GOT3 (cell line): ENCODE results near the gene SERPINB5.
"Not testable (repeated sequence)": the region's sequence is repeated elsewhere in the genome, so short reads cannot be mapped to it uniquely, and the experiment has no call there.

Source experiments
- DNase-seq: peaks from one replicate; lab custom pipeline; 2025; ENCODE audit warnings: mixed read lengths; lab: John Stamatoyannopoulos, UW

The SERPINB5 gene, protein sequence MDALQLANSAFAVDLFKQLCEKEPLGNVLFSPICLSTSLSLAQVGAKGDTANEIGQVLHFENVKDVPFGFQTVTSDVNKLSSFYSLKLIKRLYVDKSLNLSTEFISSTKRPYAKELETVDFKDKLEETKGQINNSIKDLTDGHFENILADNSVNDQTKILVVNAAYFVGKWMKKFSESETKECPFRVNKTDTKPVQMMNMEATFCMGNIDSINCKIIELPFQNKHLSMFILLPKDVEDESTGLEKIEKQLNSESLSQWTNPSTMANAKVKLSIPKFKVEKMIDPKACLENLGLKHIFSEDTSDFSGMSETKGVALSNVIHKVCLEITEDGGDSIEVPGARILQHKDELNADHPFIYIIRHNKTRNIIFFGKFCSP

DNA sequence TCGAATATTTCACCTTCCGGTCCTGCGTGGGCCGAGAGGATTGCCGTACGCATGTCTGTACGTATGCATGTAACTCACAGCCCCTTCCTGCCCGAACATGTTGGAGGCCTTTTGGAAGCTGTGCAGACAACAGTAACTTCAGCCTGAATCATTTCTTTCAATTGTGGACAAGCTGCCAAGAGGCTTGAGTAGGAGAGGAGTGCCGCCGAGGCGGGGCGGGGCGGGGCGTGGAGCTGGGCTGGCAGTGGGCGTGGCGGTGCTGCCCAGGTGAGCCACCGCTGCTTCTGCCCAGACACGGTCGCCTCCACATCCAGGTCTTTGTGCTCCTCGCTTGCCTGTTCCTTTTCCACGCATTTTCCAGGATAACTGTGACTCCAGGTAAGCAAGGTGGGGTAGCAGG, at the start of gene SERPINB5:
Gene SERPINB5, plus strand, starts transcription at position 291 of the 400 bp plus-strand sequence. CDS start 7,471 bp downstream, outside the sequence.
- no peak for DNase-seq

DNA sequence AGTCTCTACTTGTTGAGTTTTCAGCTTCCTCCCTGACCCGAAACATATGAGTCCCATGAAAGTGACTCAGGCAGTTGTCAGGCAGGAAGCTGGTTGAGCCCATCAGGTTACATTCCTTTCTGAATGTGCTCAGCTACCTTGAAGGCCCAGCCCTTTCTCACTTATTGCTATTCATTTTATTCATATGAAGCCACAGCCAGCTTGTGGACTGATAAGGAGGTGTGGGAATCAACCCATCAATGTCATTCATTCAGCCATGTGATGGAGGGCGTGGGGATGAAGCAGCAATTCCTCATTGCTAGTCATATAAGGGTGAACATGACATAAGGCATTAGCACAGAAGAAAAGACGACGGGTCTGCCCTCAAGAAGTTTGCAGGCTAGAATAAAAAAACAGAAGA, 49.2 kb upstream of the SERPINB5 start:
- no peak for DNase-seq

DNA sequence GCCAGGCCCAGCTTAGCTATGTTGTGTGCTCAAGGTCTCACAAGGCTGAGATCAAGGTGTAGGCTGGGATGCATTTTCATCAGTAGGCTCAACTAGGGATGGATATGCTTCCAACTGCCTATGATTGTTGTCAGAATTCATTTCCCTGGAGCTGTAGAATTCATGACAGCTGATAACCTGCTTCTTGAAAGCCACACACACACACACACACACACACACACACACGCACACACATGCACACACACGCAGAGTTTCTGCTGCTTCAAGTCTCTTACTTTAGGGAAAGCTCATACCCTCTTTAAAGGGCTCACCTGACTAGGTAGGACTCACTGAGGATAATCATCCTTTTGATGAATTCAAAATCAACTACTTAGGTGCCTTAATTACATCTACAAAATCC, 46.2 kb upstream of the SERPINB5 start:
- no peak for DNase-seq

DNA sequence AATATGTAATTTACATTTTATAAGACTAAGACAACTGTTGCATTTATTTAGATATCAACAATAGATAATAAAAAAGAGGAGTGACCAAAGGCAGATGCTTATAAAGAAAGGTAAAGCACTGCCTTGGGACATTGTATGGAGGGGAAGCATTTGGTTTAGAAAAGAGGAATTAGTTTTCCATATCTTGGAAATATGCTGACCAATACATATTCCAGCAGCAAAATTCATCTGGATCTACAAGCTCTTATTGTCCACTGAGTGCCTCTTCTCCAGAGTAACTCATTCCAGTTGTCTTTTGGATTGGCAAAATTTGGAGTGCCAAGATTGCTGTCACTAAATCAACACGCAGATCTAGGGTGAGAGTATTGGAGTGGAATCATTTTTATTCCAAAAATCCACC, 45.6 kb upstream of the SERPINB5 start:
- no peak for DNase-seq

DNA sequence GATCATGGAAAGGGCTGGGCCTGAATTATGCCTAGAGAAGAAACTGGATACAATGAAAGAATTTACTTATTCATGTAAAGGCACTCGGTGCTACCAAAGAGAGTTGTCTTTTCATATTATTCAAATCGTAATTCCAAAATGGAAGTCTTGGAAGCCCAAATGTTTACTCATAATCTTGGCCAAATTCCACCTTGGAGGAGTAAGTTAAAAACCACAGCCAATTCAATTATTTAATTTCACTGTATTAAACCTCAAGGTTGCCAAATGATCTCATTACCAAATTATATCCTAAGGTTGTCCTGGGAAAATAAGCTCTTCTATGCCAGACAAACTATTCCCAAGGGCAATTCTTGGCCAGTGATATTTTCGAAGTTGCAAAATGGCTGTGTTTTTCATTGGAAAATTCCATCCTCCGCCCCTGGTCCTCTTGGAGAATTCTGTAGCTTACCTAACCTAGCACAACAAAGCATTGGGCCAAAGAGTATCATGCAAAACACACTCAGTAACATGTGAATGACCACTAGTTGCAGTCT, 43.4 kb upstream of the SERPINB5 start:
- no peak for DNase-seq

DNA sequence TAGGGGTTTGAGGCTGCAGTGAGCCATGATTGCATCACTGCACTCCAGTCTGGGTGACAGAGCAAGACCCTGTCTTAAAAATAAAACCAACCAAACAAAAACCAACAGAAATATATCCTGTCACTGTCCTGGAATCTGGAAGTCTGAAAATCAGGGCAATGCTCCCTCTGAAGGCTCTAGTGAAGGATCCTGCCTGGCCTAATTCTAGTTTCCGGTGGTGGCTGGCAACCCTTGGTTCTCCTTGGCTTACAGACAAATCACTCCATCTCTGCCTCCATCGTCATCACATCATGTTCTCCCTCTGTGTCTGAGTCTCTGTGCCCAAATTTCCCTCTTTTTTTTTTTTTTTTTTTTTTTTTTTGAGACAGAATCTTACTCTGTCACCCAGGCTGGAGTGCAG, 38.6 kb upstream of the SERPINB5 start:
- no peak for DNase-seq

DNA sequence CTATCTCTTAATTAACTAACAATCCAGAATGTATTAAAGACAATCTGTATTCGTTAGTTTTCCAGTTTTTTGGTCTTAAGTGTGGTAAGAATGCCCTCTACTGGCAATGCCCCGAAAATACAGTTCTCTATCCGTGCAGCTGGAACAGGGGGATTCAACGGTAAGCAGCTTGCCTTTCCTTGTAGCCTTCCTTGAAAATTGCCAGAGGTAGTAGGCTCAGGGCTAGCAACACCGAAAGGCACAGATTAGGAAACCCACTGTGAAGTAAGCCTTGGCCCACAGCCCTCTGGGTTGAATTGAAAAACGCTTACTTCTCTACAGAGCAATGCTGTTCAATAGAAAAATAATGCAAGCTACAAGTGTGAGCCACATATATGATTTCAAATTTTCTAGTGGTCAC, 37.4 kb upstream of the SERPINB5 start:
- DNase-seq: no peak

DNA sequence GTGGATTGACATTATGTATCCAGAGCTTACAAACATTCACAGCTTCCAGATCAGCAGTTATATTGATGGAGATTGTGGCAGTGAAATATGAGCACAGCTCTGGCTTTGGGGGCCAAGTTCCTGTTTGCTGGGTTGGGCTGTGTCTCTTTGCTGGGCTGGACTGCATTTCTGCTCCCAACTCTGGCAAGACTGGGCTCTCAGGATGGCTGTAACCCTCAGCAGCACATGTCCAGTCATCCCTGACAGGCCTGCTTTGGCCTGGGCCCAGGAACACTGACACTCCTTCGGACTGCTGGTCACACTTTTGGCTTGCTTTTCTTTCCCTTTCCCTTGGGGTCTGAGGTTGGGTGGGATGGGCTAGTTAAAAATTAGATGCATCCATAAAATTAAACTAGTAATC, 36.5 kb upstream of the SERPINB5 start:
- peak; percentile 6 for DNase-seq

DNA sequence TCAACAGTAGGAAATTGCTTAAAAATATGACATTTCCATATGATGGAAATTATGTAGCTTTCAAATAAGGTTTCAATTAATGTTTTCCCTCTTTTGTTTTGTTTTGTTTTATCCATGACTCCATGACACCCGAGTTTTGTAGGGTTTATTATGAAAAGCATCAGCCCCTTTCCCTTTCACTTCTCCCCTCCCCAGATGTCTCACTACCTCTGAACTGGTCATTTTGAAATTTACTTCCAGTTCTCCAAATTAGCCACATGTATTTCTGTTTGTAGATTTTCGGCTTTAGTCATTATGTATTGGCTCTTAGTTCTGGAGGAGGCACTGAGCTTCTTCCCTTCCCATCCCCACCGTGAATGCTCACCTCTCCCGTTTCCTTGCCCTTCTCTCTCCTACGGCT, 35.9 kb upstream of the SERPINB5 start:
- no peak for DNase-seq

DNA sequence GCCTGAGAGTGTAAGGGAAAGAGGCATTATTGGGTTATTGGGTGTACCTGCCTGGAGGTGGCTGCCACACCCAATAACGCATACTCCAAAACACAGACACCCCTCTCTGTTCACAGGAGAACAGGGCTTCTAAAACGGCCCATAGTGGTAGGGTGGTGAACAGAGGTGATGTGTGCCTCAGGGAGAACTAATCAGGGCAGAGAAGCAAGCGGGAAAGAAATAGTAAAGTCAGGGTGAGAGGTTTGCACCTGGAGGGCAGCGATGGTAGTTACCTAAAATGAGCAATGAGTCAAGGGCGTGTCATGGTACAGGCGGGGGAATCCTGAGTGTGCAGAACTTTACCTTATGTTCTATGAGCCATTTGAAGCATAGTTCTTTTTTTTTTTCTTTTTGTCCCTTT, 32.9 kb upstream of the SERPINB5 start:
- no peak for DNase-seq

DNA sequence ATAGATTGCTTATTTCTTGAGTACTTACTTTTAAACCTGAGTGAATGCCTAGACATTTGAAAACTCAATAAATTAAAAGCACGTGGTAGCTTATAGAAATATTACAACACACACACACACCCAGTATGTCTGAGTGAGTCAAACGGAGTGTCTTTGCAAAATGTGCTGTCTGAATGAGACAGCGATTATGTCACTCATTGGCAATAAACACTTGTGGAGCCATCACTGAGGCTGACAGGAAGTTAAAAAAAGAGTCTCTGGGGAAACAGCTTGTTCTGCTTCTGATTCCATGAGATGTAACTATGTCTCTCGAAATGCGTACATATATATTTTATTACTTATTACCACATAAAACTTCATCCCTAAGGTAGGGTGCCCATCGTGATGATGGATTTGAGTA, 32.2 kb upstream of the SERPINB5 start:
- no peak for DNase-seq

DNA sequence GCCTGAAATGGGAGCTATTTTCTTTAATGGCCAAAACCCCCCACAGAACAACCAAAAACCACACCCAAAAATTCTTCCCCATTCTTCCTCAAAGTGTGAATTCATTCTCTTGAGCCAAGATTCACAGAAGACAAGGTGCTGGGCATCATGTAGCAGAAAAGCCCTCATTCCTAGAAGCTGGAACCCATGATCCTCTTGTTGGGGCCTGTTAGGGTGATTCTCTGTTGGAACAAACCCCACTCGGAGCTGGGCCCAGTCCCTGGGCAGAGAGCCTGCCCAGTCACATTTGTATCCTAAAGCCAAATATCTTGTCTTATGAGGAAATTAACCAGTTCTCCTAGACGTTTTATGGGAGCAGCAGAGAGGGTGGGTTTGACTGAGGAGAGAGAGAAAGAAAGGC, 31.7 kb upstream of the SERPINB5 start:
- DNase-seq: no peak

DNA sequence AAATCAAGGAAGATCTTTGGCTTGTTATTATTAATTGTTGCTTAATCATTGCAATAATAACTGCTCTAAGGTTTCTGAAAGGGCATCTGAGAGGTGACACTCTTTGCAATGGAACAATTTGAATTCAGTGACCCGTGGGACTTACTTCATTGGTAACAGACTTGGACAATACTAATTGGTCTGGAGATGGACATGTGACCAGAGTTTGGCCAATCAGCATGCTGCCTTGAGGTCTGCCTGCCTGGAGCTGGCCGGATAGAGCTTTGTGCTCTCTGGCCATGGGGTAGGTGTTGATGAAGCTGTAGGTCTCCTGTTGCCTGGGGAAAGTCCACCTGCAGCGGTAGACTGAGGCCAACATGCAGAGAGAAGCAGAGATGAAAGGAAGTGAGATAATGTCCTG, 30.5 kb upstream of the SERPINB5 start:
- DNase-seq: no peak

DNA sequence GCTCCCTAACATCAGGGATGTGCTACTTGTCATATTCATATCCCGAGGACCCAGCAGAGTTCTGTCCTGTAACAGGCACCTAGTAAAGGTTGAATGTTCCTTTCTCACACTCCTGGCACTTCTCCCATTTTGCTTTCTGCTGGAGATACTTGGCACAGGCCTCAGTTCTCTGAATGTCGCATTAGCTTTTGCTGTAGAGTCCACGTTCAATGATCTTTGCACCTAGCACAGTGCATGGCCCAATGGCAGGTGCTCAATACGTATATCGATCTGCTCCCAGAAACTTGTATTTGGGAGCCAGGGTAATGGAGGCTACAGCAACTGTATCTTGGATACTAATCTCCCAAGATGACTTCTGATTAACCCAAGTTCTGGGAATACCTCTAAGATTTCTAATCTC, 29.7 kb upstream of the SERPINB5 start:
- no peak for DNase-seq

DNA sequence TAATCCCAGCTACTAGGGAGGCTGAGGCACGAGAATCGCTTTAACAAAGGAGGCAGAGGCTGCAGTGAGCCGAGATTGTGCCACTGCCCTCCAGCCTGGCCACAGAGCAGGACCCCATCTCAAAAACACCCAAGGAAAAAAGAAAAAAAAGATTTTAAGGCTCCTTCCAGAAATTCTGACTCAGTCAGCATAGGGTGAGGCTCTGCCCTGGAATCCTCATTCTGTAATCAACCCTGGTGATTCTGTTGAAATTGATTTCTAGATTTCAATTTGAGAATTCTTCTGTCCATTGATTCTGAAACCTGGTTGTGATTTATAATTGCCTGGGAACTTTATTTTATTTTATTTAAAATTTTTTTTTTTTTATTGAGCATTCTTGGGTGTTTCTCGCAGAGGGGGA, 27.3 kb upstream of the SERPINB5 start:
- DNase-seq: no peak

DNA sequence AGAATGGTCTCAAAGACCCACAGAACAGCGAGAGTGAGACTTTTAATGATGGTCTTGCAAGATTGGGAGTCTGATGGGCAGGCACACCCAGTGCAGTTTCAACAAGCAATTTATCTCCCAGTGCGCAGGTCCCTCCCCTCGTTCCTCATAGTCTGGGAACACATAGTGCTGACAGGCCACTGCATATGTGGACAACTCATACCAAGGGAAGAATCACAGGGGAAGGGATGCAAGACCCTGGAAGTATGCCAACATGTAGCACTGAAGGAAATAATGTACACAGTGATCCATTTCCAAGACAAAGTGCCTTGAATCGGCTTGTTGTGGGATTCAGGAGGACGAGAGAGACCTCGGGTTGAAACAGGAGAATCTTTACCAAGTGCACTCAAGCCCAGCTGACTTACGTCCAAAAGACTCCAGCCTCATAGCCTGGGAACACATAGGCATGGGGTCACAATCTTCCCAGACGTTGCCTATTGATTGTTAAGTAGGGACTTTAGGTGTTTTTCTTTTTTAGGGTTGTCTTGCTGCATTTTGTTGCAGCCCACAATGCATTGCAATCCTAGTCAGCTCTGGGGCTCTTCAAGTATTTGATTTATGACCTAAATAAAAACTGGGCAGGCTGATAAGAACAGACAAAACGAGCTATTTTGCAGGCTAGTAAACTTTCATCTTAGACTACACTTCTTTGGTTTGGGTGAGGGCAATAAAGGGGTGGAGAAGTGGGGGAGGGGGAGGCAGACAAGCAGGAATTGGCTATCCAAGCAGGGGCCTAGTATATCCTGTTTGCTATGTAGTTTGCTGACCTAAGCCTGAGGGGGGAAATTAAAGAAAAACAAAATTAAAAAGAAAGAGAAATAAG, 24.7 kb upstream of the SERPINB5 start:
- DNase-seq: no peak

DNA sequence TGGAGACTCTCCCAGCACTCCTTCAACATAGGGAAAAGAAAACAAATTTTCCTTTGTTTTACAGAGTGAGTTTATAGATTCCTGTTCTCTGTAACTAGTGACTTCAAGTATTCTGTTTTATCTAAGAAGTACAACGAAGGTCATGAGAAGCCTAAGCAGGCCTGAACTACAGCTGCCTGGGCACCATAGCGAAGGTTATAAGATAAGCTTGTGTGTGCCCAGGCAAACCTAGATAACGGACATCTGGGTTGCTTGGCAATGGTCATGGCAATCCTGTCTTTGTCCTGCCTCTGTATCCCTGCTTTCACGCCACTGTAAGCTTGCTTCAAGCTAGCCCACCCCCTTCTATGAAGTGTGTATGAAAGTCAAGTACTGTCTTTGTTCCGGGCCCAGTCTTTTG, 24.0 kb upstream of the SERPINB5 start:
- not testable (repeated sequence) for DNase-seq

DNA sequence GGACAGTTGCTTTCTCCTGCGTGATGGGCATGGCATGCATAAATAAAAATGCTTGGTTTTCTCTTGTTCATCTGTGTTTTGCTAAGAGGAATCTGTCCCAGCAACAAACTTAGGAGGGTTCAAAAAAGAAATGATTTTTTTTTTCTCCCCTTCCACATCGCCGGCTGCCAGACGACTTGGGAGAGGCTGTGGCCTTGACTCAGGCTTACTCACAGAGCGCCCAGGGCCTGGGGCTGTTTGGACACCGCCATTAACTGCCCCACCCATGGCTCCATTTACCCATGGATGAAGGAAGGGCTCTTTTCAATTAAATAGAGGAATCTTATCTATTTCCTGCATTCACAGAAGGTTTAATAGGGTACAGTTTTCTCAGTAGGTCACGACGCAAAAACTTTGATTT, 22.3 kb upstream of the SERPINB5 start:
- no peak for DNase-seq

DNA sequence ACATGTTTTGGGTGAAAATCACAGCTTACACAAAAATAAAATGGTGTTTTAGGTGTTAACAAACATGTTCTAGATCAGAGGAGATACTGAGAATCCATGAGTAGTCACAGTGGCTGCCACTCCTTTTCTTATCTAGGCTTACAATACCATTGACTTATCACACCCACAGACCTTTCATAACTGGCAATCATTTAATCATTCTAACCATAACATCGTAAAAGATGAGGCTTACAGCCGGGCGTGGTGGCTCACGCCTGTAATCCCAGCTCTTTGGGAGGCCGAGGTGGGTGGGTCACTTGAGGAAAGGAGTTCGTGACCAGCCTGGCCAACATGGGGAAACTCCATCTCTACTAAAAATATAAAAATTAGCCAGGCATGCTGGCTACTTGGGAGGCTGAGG, 18.8 kb upstream of the SERPINB5 start:
- DNase-seq: no peak

DNA sequence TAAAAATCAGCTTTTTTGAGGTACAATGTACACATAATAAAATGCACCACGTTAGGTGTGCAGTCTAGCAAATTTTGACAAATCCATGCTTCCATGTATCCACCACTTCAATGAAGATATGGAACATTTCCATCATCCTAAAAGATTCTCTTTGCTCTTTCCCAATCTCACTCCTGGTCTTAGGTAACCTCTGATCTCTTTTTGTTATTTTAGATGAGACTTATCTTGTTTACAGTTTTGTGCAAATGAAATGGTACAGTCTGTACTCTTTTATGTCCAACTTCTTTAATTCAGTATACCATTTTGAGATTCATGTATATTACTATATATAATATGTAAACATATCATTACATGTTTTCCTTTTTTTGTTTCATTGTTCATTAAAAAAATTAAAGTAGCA, 16.3 kb upstream of the SERPINB5 start:
- DNase-seq: no peak

DNA sequence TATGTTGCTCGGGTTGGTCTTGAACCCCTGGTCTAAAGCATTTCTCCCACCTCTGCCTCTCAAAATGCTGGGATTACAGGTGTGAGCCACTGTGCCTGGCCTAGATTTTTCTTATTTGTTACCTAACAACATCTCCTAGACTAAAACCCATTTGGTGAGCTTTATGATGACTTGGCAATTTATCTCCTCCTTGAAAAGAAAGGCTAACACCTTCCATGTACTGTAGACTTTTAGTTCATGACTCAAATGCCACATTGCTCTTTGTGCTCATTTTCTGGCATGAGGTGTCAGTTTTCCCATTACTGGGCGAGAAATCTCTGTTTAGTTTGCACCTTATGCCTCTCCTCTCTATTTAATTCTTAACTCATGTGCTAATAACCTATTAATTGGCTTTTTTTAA, 12.3 kb upstream of the SERPINB5 start:
- no peak for DNase-seq

DNA sequence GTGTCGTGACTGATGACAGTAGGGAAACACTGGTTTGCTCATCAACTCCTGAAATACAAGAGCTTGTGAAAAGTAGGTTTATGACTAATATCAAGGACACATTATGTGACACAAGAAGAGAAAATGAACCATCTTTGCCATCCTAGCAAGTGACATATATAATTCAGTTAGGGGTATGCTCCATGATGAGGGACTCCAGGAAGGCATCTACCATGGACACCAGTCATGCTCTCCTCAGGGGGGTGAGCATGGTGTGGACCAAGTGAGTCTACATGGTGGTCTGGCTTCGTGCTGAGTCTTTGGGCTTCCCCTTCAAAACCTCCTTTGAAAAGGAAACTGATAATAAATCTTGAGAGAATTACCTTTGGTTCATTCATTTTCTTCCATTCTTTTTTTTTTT, 11.7 kb upstream of the SERPINB5 start:
- DNase-seq: no peak

DNA sequence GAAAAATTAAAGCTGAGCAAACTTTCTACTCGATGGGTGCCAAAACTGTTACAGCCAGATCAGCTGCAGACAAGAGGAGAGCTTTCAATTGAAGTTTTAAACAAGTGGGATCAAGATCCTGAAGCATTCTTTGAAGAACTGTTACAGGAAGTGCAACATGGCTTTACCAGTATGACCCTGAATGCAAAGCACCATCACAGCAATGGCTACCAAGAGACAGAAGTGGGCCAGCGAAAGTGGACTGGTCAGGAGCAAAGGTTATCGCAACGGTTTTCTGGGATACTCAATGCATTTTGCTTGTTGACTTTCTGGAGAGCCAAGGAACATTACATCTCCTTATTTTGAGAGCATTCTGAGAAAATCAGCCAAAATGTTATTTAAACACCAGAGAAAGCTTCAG, 9.1 kb upstream of the SERPINB5 start:
- DNase-seq: no peak
